DOHH2 (cell line): ENCODE results near the gene CYTH1.

Experiments used
- H3F3A ChIP-seq: fragments of 200-600 bp; sonication (generic), shearing (Covaris generic); 2 replicates; pipeline ENCODE4 v1.6.0; 2016; ENCODE audit warnings: antibody characterized with exemption, mild to moderate bottlenecking; ENCODE audit not compliant: control insufficient read depth, insufficient read depth
- H3K27ac ChIP-seq: fragments of 200-600 bp; sonication (generic); 2 replicates; pipeline ENCODE4 v1.5.1; 2014; ENCODE audit warnings: low read depth, mild to moderate bottlenecking, low read length, moderate library complexity
- H3K27me3 ChIP-seq: fragments of 200-600 bp; sonication (generic); 2 replicates; pipeline ENCODE4 v1.6.1; 2014; ENCODE audit warnings: mild to moderate bottlenecking, low read length, mixed read lengths; ENCODE audit not compliant: control insufficient read depth
- H3K36me3 ChIP-seq: fragments of 200-600 bp; sonication (generic); 2 replicates; pipeline ENCODE4 v1.6.1; 2014; ENCODE audit warnings: mild to moderate bottlenecking, low read length, moderate library complexity, mixed read lengths; ENCODE audit not compliant: control insufficient read depth
- H3K4me1 ChIP-seq: fragments of 200-600 bp; sonication (generic); 2 replicates; pipeline ENCODE4 v1.6.1; 2014; ENCODE audit warnings: mild to moderate bottlenecking, low read length, mixed read lengths; ENCODE audit not compliant: control insufficient read depth
- H3K4me2 ChIP-seq: fragments of 200-600 bp; sonication (generic); 2 replicates; pipeline ENCODE4 v1.6.0; 2014; ENCODE audit warnings: mild to moderate bottlenecking, low read length, moderate library complexity
- H3K4me3 ChIP-seq: fragments of 200-600 bp; sonication (generic); 2 replicates; pipeline ENCODE4 v1.5.1; 2014; ENCODE audit warnings: mild to moderate bottlenecking, low read length, mixed read lengths
- H3K79me2 ChIP-seq: fragments of 200-600 bp; sonication (generic); 2 replicates; pipeline ENCODE4 v1.6.1; 2014; ENCODE audit warnings: mild to moderate bottlenecking, low read length, mixed read lengths; ENCODE audit not compliant: control insufficient read depth
- H3K9me2 ChIP-seq: fragments of 200-600 bp; sonication (generic); replicated peaks from 2 replicates; pipeline ENCODE4 v1.6.1; 2014; ENCODE audit warnings: mild to moderate bottlenecking, low read length, mixed read lengths; ENCODE audit not compliant: control insufficient read depth
- H3K9me3 ChIP-seq: fragments of 200-600 bp; sonication (generic); 2 replicates; pipeline ENCODE4 v1.6.1; 2014; ENCODE audit warnings: antibody characterized with exemption, low read length, mixed read lengths; ENCODE audit not compliant: control insufficient read depth, insufficient read depth
- H4K20me1 ChIP-seq: fragments of 200-600 bp; sonication (generic); 2 replicates; pipeline ENCODE4 v1.6.0; 2014; ENCODE audit warnings: low read depth, mild to moderate bottlenecking, antibody characterized with exemption, low read length, moderate library complexity; ENCODE audit not compliant: control insufficient read depth, insufficient read depth
- EZH2phosphoT487 ChIP-seq: fragments of 200-600 bp; sonication (generic); IDR thresholded peaks from 2 replicates; pipeline ENCODE4 v1.6.1; 2017; ENCODE audit warnings: borderline replicate concordance, mild to moderate bottlenecking, antibody characterized with exemption, low read length, moderate library complexity, mixed read lengths
- TF ChIP-seq, protein P1 (sequence below): fragments of 200-600 bp; sonication (generic); IDR thresholded peaks from one replicate; pipeline ENCODE4 v1.5.1; 2014; ENCODE audit warnings: antibody characterized with exemption, mild to moderate bottlenecking, low read depth, low read length; ENCODE audit not compliant: poor library complexity, severe bottlenecking

CYTH1 gene

DNA sequence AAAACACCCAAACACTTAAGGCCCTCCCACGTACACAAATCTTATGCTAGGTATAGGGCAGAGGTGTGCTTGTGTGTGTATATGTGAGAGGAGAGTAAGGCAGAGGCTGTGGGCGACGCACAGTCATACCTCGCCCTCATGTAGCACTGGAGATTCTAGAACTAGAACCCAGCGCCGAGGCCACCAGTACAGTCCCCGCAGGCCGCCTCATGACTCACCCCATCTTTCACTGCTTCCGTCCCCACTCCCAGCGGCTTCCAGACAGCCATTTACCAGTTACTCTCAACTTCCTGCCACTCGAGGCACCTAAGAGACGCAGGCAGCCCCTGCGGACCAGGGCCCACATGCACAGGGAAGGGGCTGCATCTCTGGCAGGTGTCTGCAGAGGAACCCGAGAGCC lies 23.2 kb upstream of the CYTH1 start:
- no peaks in the 10 kb centered on the region for H4K20me1 ChIP-seq
- peaks cover 10% of the 10 kb centered on the region for H3K79me2 ChIP-seq
- H3K36me3 ChIP-seq, result peaks cover 85% of the 10 kb centered on the region
- no peaks in the 10 kb centered on the region for H3K9me3 ChIP-seq
- no peak for TF ChIP-seq EZH2phosphoT487
- TF ChIP-seq, protein P1, sequence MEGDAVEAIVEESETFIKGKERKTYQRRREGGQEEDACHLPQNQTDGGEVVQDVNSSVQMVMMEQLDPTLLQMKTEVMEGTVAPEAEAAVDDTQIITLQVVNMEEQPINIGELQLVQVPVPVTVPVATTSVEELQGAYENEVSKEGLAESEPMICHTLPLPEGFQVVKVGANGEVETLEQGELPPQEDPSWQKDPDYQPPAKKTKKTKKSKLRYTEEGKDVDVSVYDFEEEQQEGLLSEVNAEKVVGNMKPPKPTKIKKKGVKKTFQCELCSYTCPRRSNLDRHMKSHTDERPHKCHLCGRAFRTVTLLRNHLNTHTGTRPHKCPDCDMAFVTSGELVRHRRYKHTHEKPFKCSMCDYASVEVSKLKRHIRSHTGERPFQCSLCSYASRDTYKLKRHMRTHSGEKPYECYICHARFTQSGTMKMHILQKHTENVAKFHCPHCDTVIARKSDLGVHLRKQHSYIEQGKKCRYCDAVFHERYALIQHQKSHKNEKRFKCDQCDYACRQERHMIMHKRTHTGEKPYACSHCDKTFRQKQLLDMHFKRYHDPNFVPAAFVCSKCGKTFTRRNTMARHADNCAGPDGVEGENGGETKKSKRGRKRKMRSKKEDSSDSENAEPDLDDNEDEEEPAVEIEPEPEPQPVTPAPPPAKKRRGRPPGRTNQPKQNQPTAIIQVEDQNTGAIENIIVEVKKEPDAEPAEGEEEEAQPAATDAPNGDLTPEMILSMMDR, result no peak
- no peak overlapping the region for H3K4me3 ChIP-seq
- H3K27ac ChIP-seq, result no peak overlapping the region
- no peaks in the 10 kb centered on the region for H3K4me1 ChIP-seq
- H3K27me3 ChIP-seq, result no peaks in the 10 kb centered on the region
- H3F3A ChIP-seq, result no peaks in the 10 kb centered on the region
- H3K9me2 ChIP-seq, result no peaks in the 10 kb centered on the region
- no peak overlapping the region for H3K4me2 ChIP-seq

DNA sequence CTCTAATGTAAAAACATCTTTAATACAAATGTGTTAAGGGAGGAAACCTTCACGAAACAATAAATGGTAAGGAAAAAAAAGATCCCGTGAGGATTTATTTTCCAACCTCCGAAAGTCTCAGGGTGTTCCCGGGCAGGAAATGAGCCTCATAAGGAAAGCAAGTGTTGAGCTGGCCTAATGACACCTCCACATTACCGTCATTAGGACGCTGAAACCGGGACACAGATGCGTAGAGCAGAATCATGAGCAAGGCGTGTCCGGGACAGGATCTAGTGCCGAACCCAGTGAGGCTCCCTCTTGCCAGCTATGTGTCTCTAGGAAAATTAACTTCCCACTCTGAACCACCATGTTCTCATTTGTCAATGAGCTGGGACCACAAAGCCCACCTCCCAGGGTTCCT lies 22.7 kb upstream of the CYTH1 start:
- Histone ChIP-seq H3K9me3 (no peaks in the 10 kb centered on the region), H3K4me1 (no peaks in the 10 kb centered on the region), H4K20me1 (no peaks in the 10 kb centered on the region), H3K9me2 (no peaks in the 10 kb centered on the region), H3K4me3 (no peak overlapping the region), H3K36me3 (peaks cover 83% of the 10 kb centered on the region), H3K79me2 (peaks cover 10% of the 10 kb centered on the region), H3K27ac (no peak overlapping the region), H3K27me3 (no peaks in the 10 kb centered on the region), H3K4me2 (no peak overlapping the region), H3F3A (no peaks in the 10 kb centered on the region)
- TF ChIP-seq EZH2phosphoT487, result no peak

DNA sequence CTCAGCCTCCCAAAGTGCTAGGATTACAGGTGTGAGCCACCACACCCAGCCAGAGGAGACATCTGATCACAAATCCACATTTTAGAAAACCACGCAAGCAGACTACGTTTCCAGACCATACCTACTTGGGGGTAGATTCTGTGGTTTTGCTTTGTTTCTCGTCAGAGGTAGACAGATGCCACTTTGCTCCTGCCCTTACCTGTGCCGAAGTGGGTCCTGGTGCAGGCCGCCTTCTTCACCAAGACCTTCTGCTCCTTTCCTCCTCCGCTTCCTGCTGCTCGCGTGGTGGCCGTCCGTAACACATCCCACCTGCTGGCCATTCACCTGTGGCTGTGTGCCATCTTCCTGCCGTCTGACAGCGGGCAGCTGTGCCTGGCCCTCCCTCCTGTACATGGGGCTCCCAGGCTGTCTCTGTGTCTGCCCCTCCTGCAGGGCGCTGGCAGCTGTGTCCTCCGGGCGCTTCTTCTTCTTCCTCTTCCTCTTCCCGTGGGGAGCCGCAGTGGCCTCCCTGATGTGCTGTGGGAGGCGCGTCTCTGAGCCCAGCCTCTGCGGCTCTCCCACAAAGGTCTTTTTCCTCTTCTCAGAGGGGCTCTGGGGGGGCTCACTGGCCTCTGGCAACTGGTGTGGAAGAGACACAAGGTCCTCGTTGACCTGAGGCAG lies 21.2 kb upstream of the CYTH1 start:
- H3K9me3 ChIP-seq, result no peaks in the 10 kb centered on the region
- H3K4me1 ChIP-seq, result no peaks in the 10 kb centered on the region
- no peak overlapping the region for H3K4me2 ChIP-seq
- no peaks in the 10 kb centered on the region for H3F3A ChIP-seq
- no peak overlapping the region for H3K4me3 ChIP-seq
- H3K36me3 ChIP-seq, result peaks cover 81% of the 10 kb centered on the region
- no peaks in the 10 kb centered on the region for H3K27me3 ChIP-seq
- H3K9me2 ChIP-seq, result no peaks in the 10 kb centered on the region
- H4K20me1 ChIP-seq, result no peaks in the 10 kb centered on the region
- H3K79me2 ChIP-seq, result peaks cover 12% of the 10 kb centered on the region
- no peak overlapping the region for H3K27ac ChIP-seq
- no peak for TF ChIP-seq EZH2phosphoT487
- TF ChIP-seq, protein P1, result no peak

DNA sequence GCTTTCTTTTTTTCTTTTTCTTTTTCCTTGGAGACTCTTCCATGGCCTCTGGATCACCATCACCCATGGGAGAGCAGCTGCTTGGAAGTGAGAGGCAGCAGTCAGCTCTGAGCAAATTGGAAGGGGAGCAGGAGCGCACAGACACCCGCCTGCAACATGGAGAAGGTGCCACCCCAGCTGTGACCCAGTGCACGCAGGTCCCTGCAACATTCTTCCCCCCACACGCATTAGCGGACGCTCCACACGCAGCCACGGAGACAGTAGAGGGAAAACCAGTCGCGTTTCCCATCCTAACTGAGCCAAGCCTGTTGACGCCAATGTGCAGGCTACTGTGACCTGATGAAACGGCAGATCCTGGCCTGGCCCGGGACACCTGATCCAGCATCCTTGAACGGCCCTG lies 20.4 kb upstream of the CYTH1 start:
- Histone ChIP-seq H3K27me3 (no peaks in the 10 kb centered on the region), H3K9me2 (no peaks in the 10 kb centered on the region), H3K79me2 (peaks cover 12% of the 10 kb centered on the region), H3K27ac (no peak overlapping the region), H3K4me2 (no peak overlapping the region), H3K9me3 (no peaks in the 10 kb centered on the region), H3K4me3 (no peak overlapping the region), H3K36me3 (peaks cover 82% of the 10 kb centered on the region), H3K4me1 (no peaks in the 10 kb centered on the region), H4K20me1 (no peaks in the 10 kb centered on the region), H3F3A (no peaks in the 10 kb centered on the region)
- TF ChIP-seq EZH2phosphoT487, result no peak
- TF ChIP-seq, protein P1, result no peak
